Activated CD4-positive, alpha-beta T cell treated with anti-CD3 and anti-CD28 coated beads, Interleukin-2, amount 50 U/mL, for 48 hours (primary cell): ENCODE data around the gene CLTCL1.
A peak's percentile ranks its signal among the peaks of the same experiment; 100 is the strongest.

Experiments
- DNase-seq, 2 experiments: peaks; one replicate each; pipeline ENCODE4 v3.0.0-alpha.2; 2020

The CLTCL1 gene

GRCh38 chr22:19193879-19194278 lies 97.6 kb downstream of the CLTCL1 start:
- no peak for DNase-seq

GRCh38 chr22:19187716-19188563 lies 103.6 kb downstream of the CLTCL1 start:
- DNase-seq: no peak

- no peak for DNase-seq
Observed at GRCh38 chr22:19184276-19184997, 107.1 kb downstream of the CLTCL1 start.

- DNase-seq: no peak
Observed at GRCh38 chr22:19183216-19183615, 108.3 kb downstream of the CLTCL1 start.

GRCh38 chr22:19182472-19183157 lies 108.9 kb downstream of the CLTCL1 start:
- peak; percentile 49 to 60 for DNase-seq

- peak; percentile 49 to 66 for DNase-seq
Observed at GRCh38 chr22:19181786-19182471, 109.6 kb downstream of the CLTCL1 start.

- DNase-seq: no peak
Observed at GRCh38 chr22:19180740-19181410, 110.6 kb downstream of the CLTCL1 start.

- DNase-seq: no peak
Observed at GRCh38 chr22:19180234-19180633, 111.3 kb downstream of the CLTCL1 start.

GRCh38 chr22:19179497-19180048 lies 111.9 kb downstream of the CLTCL1 start:
- DNase-seq: peak; percentile 53 to 62

- DNase-seq: peak; percentile 93 to 94
Observed at GRCh38 chr22:19178657-19179496, 112.6 kb downstream of the CLTCL1 start, which contains the start of gene SLC25A1. SLC25A1 (minus strand) TSS chr22:19178736; CDS start chr22:19178673, 63 bp downstream.

GRCh38 chr22:19178065-19178656 lies 113.4 kb downstream of the CLTCL1 start:
- DNase-seq: no peak

- no peak for DNase-seq
Observed at GRCh38 chr22:19177164-19178064, 114.1 kb downstream of the CLTCL1 start.

GRCh38 chr22:19176732-19177131 lies 114.8 kb downstream of the CLTCL1 start:
- peak in 1 of 2 experiments; percentile 3 for DNase-seq

GRCh38 chr22:19176175-19176643 lies 115.3 kb downstream of the CLTCL1 start:
- DNase-seq: no peak

- DNase-seq: no peak
Observed at GRCh38 chr22:19175602-19176174, 115.8 kb downstream of the CLTCL1 start.

GRCh38 chr22:19175026-19175601 lies 116.4 kb downstream of the CLTCL1 start:
- no peak for DNase-seq

- DNase-seq: no peak
Observed at GRCh38 chr22:19174106-19175025, 117.2 kb downstream of the CLTCL1 start.
